ENCODE measurements around the gene RERE.

GRCh38 chr1:8326265-8326664 is 491.2 kb downstream of the RERE start:
- no peak for TF ChIP-seq CTCF (IDR thresholded peaks at IDR 0.05)
- no peak for TF ChIP-seq REST (IDR thresholded peaks at IDR 0.05; ENCODE audit: insufficient read depth in 1 of 2, low read depth in 2 of 2, low read length in 1 of 2)
- TF ChIP-seq POLR2AphosphoS5 (IDR thresholded peaks at IDR 0.05; ENCODE audit: low read depth, low read length), result no peak
- TF ChIP-seq TCF7L2 (IDR thresholded peaks at IDR 0.05; ENCODE audit: low read depth, low read length), result no peak
- no peak for TF ChIP-seq SIN3A (IDR thresholded peaks at IDR 0.05; ENCODE audit: borderline replicate concordance, insufficient read depth, low read depth, low read length)

Data from Panc1 (cell line).